Endothelial cell (in vitro differentiated cells): Measurements from ENCODE around the gene EXOC2. TPM values are rescaled to one million over a fixed set of nuclear protein-coding genes. Genes with fewer than 3 reads are reported as not detected.

Source experiments
- DNase-seq: peaks from one replicate; pipeline ENCODE4 v3.0.0; 2021; ENCODE audit warnings: low spot score
- H3K27ac Mint-ChIP-seq: one replicate; pipeline ENCODE4 v1.8.0; 2021; ENCODE audit warnings: mixed read lengths, inconsistent platforms; ENCODE audit not compliant: unreplicated experiment
- H3K27me3 Mint-ChIP-seq: one replicate; pipeline ENCODE4 v1.8.0; 2021; ENCODE audit warnings: mild to moderate bottlenecking, moderate library complexity, mixed read lengths, inconsistent platforms; ENCODE audit not compliant: unreplicated experiment
- H3K36me3 Mint-ChIP-seq: one replicate; pipeline ENCODE4 v1.8.0; 2021; ENCODE audit warnings: mild to moderate bottlenecking, low read depth, mixed read lengths, inconsistent platforms; ENCODE audit not compliant: unreplicated experiment
- H3K4me1 Mint-ChIP-seq: one replicate; pipeline ENCODE4 v1.8.0; 2021; ENCODE audit warnings: mild to moderate bottlenecking, mixed read lengths, inconsistent platforms; ENCODE audit not compliant: unreplicated experiment
- H3K4me3 Mint-ChIP-seq: one replicate; pipeline ENCODE4 v1.8.0; 2021; ENCODE audit warnings: mild to moderate bottlenecking, mixed read lengths, inconsistent platforms; ENCODE audit not compliant: unreplicated experiment
- H3K9me3 Mint-ChIP-seq: one replicate; pipeline ENCODE4 v1.8.0; 2021; ENCODE audit warnings: mixed read lengths, inconsistent platforms; ENCODE audit not compliant: unreplicated experiment
- total RNA-seq: library from RNA; stranded (reverse); fragmentation: NEBNext Ultra II Directional; extraction: Animal tissue kit (Norgen Biotek cat#: 25700); gene quantifications from one replicate; pipeline ENCODE4 v1.2.1, GENCODE V29; 2021; ENCODE audit not compliant: unreplicated experiment
- TF ChIP-seq, protein P1 (sequence below): fragments of 200-600 bp; sonication (generic); IDR thresholded peaks from one replicate; pipeline ENCODE4 v1.5.0; 2021; ENCODE audit warnings: antibody characterized with exemption; ENCODE audit not compliant: unreplicated experiment

EXOC2 gene
- total RNA-seq, 1 donor from 2014 or later: 34.6 TPM

DNA sequence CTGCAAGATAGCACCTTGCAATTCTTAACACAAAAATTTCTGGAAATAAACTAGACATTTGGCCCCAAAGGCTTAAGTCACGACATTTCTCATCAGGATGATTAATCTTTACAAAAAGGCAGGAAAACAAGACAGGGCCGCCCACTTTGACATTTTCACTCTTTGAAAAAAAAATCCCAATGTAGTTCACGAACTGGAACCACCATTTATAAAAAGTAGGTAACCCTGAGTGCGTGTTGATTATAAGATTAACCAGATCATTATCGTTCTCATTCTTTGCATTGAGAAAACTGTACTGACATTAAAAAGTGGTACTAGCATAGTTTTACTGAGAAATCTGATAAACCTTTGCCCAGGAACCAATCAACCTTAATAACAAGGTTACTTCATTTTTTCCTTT lies 144.8 kb downstream of the EXOC2 start:
- H3K9me3 Mint-ChIP-seq: no peaks in the 10 kb centered on the region
- DNase-seq: no peak
- H3K27me3 Mint-ChIP-seq: peaks cover 3% of the 10 kb centered on the region
- H3K4me3 Mint-ChIP-seq: no peak overlapping the region
- H3K27ac Mint-ChIP-seq: no peak overlapping the region
- H3K36me3 Mint-ChIP-seq: peaks cover 9% of the 10 kb centered on the region
- TF ChIP-seq, protein P1, sequence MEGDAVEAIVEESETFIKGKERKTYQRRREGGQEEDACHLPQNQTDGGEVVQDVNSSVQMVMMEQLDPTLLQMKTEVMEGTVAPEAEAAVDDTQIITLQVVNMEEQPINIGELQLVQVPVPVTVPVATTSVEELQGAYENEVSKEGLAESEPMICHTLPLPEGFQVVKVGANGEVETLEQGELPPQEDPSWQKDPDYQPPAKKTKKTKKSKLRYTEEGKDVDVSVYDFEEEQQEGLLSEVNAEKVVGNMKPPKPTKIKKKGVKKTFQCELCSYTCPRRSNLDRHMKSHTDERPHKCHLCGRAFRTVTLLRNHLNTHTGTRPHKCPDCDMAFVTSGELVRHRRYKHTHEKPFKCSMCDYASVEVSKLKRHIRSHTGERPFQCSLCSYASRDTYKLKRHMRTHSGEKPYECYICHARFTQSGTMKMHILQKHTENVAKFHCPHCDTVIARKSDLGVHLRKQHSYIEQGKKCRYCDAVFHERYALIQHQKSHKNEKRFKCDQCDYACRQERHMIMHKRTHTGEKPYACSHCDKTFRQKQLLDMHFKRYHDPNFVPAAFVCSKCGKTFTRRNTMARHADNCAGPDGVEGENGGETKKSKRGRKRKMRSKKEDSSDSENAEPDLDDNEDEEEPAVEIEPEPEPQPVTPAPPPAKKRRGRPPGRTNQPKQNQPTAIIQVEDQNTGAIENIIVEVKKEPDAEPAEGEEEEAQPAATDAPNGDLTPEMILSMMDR: no peak
- H3K4me1 Mint-ChIP-seq: peaks cover 5% of the 10 kb centered on the region

DNA sequence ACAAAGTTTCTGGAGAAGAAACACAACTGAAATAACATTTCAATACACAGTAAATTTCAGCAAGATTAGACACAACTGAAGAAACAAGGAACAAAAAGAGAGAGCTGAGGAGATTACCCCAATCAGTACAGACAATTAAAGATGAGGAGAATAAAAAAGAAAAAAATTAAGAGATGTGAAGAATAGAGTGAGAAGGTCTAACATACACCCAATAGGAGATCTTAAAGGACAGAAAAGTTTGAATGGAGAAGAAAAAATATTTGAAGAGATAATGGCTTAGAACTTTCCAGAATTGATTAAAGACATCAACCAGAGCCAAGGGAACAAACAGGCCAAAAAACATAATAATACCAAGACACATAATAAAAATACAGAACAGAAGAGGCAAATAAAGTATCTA lies 152.4 kb downstream of the EXOC2 start:
- TF ChIP-seq, protein P1: no peak
- Mint-ChIP-seq H3K36me3 (peaks cover 20% of the 10 kb centered on the region), H3K4me1 (no peaks in the 10 kb centered on the region), H3K9me3 (no peaks in the 10 kb centered on the region), H3K27ac (no peak overlapping the region), H3K4me3 (peak overlapping the region; percentile 48), H3K27me3 (peaks cover 3% of the 10 kb centered on the region)
- no peak for DNase-seq

DNA sequence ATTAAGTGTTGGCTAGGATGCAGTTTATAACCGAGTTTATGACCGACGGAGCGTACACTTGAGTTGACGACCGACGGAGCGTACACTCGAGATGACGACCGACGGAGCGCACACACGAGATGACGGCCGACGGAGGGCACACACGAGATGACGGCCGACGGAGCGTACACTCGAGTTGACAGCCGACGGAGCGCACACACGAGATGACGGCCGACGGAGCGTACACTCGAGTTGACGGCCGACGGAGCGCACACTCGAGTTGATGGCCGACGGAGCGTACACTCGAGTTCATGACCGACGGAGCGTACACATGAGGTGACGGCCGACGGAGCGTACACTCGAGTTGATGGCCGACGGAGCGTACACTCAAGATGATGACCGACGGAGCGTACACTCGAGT lies 155.8 kb downstream of the EXOC2 start:
- H3K27me3 Mint-ChIP-seq: peaks cover 4% of the 10 kb centered on the region
- no peak for DNase-seq
- H3K9me3 Mint-ChIP-seq: no peaks in the 10 kb centered on the region
- H3K4me1 Mint-ChIP-seq: no peaks in the 10 kb centered on the region
- H3K4me3 Mint-ChIP-seq: no peak overlapping the region
- peaks cover 9% of the 10 kb centered on the region for H3K36me3 Mint-ChIP-seq
- no peak overlapping the region for H3K27ac Mint-ChIP-seq
- TF ChIP-seq, protein P1: no peak

DNA sequence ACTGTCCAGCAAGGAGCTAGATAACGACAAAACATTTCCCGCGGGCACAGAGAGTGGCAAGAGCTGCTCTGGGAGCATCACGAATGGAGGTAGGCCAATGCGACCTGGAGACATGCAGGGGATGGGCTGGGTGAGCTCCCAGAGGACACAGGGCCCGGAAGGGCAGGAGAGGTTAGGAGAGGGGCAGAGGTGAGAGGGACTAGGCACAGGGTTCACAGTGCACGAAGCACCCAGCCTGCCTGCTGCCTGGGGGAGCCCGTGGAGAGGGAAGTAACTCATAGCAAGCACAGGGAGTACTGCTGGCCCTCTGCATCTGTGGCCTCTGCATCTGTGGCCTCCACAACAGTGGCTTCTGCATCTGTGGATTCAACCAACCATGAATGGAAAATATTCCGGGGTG lies 162.5 kb downstream of the EXOC2 start:
- no peaks in the 10 kb centered on the region for H3K4me1 Mint-ChIP-seq
- no peaks in the 10 kb centered on the region for H3K9me3 Mint-ChIP-seq
- peaks cover 3% of the 10 kb centered on the region for H3K27me3 Mint-ChIP-seq
- TF ChIP-seq, protein P1: no peak
- no peak for DNase-seq
- peaks cover 5% of the 10 kb centered on the region for H3K36me3 Mint-ChIP-seq
- H3K27ac Mint-ChIP-seq: no peak overlapping the region
- no peak overlapping the region for H3K4me3 Mint-ChIP-seq

DNA sequence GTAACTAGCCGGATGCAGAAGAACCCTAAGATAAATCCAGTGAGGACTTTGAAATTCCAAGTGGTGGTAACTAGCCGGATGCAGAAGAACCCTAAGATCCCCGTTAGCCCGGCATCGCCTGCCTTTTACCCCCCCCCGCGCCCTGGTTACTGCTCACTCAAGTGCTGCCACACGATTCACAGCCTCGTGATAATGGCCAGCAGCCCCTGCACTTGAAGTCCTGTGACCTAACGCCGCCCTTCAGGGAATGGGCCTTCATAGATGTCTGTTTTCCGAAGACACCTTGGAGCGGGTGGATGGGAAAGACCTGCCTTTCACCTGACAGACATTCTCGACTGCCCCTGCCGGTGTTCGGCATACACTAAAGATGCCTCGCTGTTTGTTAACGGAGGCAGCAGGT lies 163.9 kb downstream of the EXOC2 start:
- H3K4me1 Mint-ChIP-seq: no peaks in the 10 kb centered on the region
- DNase-seq: no peak
- peaks cover 5% of the 10 kb centered on the region for H3K36me3 Mint-ChIP-seq
- no peak overlapping the region for H3K4me3 Mint-ChIP-seq
- TF ChIP-seq, protein P1: no peak
- H3K27me3 Mint-ChIP-seq: peaks cover 3% of the 10 kb centered on the region
- no peaks in the 10 kb centered on the region for H3K9me3 Mint-ChIP-seq
- H3K27ac Mint-ChIP-seq: no peak overlapping the region
